ENCODE results near the gene EPC1. TPM values are rescaled to one million over a fixed set of nuclear protein-coding genes. Genes with fewer than 3 reads are reported as not detected.

Gene EPC1
- polyA plus RNA-seq, 1 of the 3 experiments (the other 2 are of a cell fraction) = 21.8 TPM

GRCh38 chr10:32273336-32273735 is 73.6 kb downstream of the EPC1 start:
- CTCF ChIA-PET = no interaction called here
- Histone ChIP-seq H3F3A (replicated peaks; ENCODE audit: insufficient read depth) (peaks cover 13% of the 10 kb centered on the region), H3K9me2 (no peaks in the 10 kb centered on the region), H3K79me2 (ENCODE audit: insufficient read depth) (peaks cover 61% of the 10 kb centered on the region), H3K27me3 (ENCODE audit: insufficient read depth) (no peaks in the 10 kb centered on the region), H3K4me1 (ENCODE audit: control insufficient read depth in 1 of 2, insufficient read depth in 2 of 2, low read depth in 1 of 2, low read length in 1 of 2) (no peaks in the 10 kb centered on the region; a peak in 1 of 4 replicates), H3K4me3 (ENCODE audit: low read depth in 2 of 2, low read length in 1 of 2) (no peak overlapping the region), H3K27ac (ENCODE audit: low read depth in 2 of 2, low read length in 1 of 2) (0 out of 4 replicates have a peak overlapping the region, but pooled peaks of 1 of the 2 experiments have one; percentile 14), H2AFZ (ENCODE audit: low read depth) (no peak overlapping the region), H3K4me2 (no peak overlapping the region), H3K36me3 (replicated peaks in 1 of 2; ENCODE audit: control insufficient read depth in 1 of 2, insufficient read depth in 2 of 2, low read length in 1 of 2) (peaks cover 48 to 75% of the 10 kb centered on the region in 2 experiments), H3K9ac (no peak overlapping the region), H3K9me3 (no peaks in the 10 kb centered on the region), H4K20me1 (ENCODE audit: insufficient read depth) (no peaks in the 10 kb centered on the region; the same call in 1 of the 2 replicates)
- no peak for DNase-seq
- 94% methylated on average over 1 of the region's 1 CpG for WGBS (ENCODE audit: low lambda C conversion rate)
- no peak for TF ChIP-seq RXRA (IDR thresholded peaks at IDR 0.05; ENCODE audit: borderline replicate concordance, low read depth)
- no peak for TF ChIP-seq CTCF (IDR thresholded peaks at IDR 0.05)
- no peak for TF ChIP-seq CHD2 (IDR thresholded peaks at IDR 0.05; ENCODE audit: low read length, partially characterized antibody)
- no peak for TF ChIP-seq FOSL2 (IDR thresholded peaks at IDR 0.05; ENCODE audit: borderline replicate concordance, low read depth)
- TF ChIP-seq TEAD4 (IDR thresholded peaks at IDR 0.05; ENCODE audit: borderline replicate concordance, insufficient read depth) = no peak
- TF ChIP-seq, protein P1, sequence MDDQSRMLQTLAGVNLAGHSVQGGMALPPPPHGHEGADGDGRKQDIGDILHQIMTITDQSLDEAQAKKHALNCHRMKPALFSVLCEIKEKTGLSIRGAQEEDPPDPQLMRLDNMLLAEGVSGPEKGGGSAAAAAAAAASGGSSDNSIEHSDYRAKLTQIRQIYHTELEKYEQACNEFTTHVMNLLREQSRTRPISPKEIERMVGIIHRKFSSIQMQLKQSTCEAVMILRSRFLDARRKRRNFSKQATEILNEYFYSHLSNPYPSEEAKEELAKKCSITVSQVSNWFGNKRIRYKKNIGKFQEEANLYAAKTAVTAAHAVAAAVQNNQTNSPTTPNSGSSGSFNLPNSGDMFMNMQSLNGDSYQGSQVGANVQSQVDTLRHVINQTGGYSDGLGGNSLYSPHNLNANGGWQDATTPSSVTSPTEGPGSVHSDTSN (IDR thresholded peaks at IDR 0.05) = no peak
- no peak for TF ChIP-seq FOXJ3 (CRISPR knock-in tag; IDR thresholded peaks at IDR 0.05)
- TF ChIP-seq, protein P2, sequence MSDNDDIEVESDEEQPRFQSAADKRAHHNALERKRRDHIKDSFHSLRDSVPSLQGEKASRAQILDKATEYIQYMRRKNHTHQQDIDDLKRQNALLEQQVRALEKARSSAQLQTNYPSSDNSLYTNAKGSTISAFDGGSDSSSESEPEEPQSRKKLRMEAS (IDR thresholded peaks at IDR 0.05; ENCODE audit: low read depth) = no peak
- no peak for TF ChIP-seq NFIC (IDR thresholded peaks at IDR 0.05; ENCODE audit: borderline replicate concordance)
- TF ChIP-seq SIN3A (IDR thresholded peaks at IDR 0.05; ENCODE audit: borderline replicate concordance, low read depth, low read length) = no peak
- TF ChIP-seq REST (IDR thresholded peaks at IDR 0.05; ENCODE audit: low read depth, low read length) = no peak
- TF ChIP-seq TCF12 (IDR thresholded peaks at IDR 0.05) = no peak
- no peak for TF ChIP-seq NRF1 (IDR thresholded peaks at IDR 0.05; ENCODE audit: low read depth, low read length)
- TF ChIP-seq TAF1 (IDR thresholded peaks at IDR 0.05; ENCODE audit: borderline replicate concordance, low read depth, low read length) = no peak
- TF ChIP-seq, protein P3, sequence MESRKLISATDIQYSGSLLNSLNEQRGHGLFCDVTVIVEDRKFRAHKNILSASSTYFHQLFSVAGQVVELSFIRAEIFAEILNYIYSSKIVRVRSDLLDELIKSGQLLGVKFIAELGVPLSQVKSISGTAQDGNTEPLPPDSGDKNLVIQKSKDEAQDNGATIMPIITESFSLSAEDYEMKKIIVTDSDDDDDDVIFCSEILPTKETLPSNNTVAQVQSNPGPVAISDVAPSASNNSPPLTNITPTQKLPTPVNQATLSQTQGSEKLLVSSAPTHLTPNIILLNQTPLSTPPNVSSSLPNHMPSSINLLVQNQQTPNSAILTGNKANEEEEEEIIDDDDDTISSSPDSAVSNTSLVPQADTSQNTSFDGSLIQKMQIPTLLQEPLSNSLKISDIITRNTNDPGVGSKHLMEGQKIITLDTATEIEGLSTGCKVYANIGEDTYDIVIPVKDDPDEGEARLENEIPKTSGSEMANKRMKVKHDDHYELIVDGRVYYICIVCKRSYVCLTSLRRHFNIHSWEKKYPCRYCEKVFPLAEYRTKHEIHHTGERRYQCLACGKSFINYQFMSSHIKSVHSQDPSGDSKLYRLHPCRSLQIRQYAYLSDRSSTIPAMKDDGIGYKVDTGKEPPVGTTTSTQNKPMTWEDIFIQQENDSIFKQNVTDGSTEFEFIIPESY (IDR thresholded peaks at IDR 0.05; ENCODE audit: borderline replicate concordance, low read depth) = no peak
- TF ChIP-seq MEF2A (IDR thresholded peaks at IDR 0.05; ENCODE audit: borderline replicate concordance, low read depth) = no peak
- TF ChIP-seq USF2 (IDR thresholded peaks at IDR 0.05; ENCODE audit: borderline replicate concordance, low read depth, low read length) = no peak
- POLR2A ChIA-PET = no interaction called here

All from SK-N-SH (cell line).